SU-DHL-6 (cell line): ENCODE data around the gene NOX5.

ENCODE experiments used
- CTCF ChIP-seq: fragments of 200-600 bp; sonication (generic); IDR thresholded peaks from one replicate; pipeline ENCODE4 v1.5.1; 2017; ENCODE audit warnings: antibody characterized with exemption, mild to moderate bottlenecking, low read length, moderate library complexity; ENCODE audit not compliant: insufficient read depth, poor library complexity, severe bottlenecking
- EZH2phosphoT487 ChIP-seq: fragments of 200-600 bp; sonication (generic), shearing (Covaris generic); conservative IDR thresholded peaks from 2 replicates; pipeline ENCODE4 v1.6.1; 2018; ENCODE audit warnings: mild to moderate bottlenecking, antibody characterized with exemption, low read length, moderate library complexity, mixed read lengths

- TF ChIP-seq CTCF (no peak), EZH2phosphoT487 (no peak)
These were observed 11.7 kb upstream of the NOX5 start for GRCh38 chr15:69002783-69003182.
